ENCODE measurements around the gene LONP1.
A peak's percentile ranks its signal among the peaks of the same experiment; 100 is the strongest.
"Not testable (repeated sequence)": the region's sequence is repeated elsewhere in the genome, so short reads cannot be mapped to it uniquely, and the experiment has no call there.

The LONP1 gene

GRCh38 chr19:5692723-5693194 is 27.2 kb downstream of the LONP1 start:
- DNase-seq (ENCODE audit: low spot score), result no peak

- no peak for DNase-seq (ENCODE audit: low spot score)
These were observed 27.9 kb downstream of the LONP1 start for GRCh38 chr19:5691822-5692722.

DNA sequence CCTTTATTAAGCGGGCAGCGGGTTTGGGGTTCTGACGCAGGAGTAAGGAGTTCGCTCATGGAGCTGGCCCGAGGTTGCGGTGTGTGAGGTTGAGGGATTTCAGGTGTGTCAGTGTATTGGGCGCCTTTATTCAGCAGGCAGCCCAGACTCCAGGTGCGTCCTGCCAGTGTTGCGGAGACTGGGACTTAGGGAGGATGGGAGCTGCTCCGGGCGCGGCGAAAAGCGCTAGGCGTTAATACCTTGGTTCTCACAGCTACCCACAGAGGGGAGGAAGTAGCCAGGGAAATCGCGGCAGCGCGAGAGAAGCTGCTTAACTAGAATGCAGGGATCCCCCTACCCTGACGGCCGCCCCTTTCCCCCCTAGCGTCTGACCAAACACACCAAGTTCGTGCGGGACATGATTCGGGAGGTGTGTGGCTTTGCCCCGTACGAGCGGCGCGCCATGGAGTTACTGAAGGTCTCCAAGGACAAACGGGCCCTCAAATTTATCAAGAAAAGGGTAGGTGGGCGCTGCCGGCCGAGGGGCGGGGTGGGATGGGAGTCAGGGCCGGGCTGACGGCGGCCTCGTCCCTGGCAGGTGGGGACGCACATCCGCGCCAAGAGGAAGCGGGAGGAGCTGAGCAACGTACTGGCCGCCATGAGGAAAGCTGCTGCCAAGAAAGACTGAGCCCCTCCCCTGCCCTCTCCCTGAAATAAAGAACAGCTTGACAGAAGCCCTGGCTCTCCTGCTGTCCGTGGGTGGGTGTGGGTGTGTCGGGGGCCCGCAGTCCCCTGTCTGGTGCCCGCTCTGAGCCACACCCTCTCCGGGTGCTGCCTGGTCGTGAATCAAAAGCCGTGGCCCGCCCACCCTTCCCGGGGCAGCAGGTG is 28.8 kb downstream of the LONP1 start:
- DNase-seq (ENCODE audit: low spot score), result peak; percentile 52

DNA sequence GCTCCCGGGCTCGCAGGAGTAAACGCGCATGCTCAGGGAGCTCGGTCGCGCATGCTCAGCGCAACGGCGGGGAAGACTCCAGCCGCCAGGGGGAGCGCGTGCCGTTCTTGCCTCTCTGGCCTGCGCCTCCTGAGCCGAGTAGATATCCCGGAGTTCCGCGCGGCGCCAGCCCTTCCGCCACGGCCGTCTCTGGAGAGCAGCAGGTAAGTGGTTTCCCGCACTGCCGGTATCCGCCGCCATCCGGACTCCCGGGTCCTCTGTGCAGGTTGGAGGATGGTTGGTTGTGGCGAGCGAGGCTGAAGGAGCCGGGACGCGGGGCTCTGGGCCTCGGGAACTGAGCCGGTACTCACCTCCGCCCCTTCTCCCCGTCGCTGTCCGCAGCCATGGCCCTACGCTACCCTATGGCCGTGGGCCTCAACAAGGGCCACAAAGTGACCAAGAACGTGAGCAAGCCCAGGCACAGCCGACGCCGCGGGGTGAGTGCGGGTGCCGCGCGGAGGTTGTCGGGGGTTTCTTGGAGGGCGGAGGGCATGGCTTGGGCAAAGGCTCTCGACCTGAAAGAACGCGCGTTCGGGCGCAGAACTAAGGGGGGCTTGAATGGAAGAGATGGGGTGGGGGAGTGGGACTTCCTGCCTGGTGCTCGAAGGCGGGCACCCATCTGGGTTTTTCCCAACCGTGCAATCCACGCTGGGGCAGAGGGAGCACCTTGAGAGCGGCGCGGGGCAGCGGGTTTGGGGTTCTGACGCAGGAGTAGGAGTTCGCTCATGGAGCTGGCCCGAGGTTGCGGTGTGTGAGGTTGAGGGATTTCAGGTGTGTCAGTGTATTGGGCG is 29.6 kb downstream of the LONP1 start, which contains the start of gene RPL36:
Gene RPL36 (plus strand): TSS at position 171 of the 830 bp plus-strand sequence. CDS start 213 bp downstream, at position 384.
- peak; percentile 99 for DNase-seq (ENCODE audit: low spot score)

DNA sequence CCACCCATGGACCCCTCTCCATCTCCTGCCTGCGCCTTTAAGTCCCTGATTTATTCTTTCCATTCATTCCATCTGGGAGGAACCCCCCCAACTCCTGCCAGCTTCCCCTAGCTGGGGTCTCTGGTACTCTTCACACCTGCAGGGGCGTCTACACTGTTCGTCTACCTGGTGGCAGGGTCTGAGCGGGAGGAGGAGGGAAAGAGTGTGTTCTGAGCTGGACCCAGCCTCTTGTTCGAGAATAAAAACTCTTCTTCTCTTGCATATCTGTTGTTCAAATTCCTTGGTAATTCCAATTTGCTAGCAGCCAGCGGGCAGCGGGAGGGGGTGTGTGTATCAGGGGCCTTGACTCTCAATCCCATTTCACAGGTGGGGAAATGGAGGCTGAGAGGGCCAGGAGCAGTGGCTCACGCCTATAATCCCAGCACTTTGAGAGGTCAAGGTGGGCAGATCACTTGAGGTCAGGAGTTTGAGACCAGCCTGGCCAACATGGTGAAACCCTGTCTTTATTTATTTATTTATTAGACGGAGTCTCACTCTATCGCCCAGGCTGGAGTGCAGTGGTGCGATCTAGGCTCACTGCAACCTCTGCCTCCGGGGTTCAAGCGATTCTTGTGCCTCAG is 31.6 kb downstream of the LONP1 start:
- DNase-seq (ENCODE audit: low spot score), result not testable (repeated sequence)

GRCh38 chr19:5687360-5688198 is 32.4 kb downstream of the LONP1 start:
- no peak for DNase-seq (ENCODE audit: low spot score)

DNA sequence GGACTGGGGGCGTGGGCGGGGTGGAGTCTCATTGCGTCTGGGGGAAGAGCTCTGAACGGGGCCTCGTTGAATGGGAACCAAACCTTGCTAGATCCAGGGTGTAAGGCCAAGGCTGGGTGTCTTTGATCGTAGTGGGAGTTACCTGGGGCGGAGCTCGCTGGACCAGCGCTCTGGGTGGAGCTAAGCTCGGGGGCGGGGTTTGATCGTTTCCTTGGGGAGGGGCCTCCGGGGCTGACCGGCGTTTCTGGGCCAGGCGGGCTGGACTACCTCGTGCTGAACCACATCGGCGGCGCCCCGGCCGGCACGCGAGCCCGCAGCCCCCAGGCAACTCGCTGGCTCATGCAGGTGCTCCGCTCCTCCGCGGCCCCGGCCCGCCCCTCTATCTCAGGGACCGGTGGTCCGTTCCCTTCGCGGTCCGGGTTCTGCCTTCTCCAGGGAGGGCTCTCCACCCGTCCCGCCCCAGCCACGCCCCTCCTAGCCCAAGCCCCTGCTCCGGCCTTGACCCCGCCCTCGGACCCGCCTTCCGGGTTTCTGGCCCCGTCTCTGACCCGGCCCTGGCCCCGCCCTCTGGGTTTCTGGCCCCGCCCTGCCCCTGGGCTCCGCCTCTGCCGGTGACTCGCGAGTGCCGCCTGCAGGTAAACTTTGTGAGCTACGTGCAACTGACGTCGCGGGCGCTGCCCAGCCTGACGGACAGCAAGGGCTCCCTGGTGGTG is 33.1 kb downstream of the LONP1 start:
- DNase-seq (ENCODE audit: low spot score), result peak; percentile 99

- no peak for DNase-seq (ENCODE audit: low spot score)
These were observed 33.7 kb downstream of the LONP1 start for GRCh38 chr19:5686326-5686646.

DNA sequence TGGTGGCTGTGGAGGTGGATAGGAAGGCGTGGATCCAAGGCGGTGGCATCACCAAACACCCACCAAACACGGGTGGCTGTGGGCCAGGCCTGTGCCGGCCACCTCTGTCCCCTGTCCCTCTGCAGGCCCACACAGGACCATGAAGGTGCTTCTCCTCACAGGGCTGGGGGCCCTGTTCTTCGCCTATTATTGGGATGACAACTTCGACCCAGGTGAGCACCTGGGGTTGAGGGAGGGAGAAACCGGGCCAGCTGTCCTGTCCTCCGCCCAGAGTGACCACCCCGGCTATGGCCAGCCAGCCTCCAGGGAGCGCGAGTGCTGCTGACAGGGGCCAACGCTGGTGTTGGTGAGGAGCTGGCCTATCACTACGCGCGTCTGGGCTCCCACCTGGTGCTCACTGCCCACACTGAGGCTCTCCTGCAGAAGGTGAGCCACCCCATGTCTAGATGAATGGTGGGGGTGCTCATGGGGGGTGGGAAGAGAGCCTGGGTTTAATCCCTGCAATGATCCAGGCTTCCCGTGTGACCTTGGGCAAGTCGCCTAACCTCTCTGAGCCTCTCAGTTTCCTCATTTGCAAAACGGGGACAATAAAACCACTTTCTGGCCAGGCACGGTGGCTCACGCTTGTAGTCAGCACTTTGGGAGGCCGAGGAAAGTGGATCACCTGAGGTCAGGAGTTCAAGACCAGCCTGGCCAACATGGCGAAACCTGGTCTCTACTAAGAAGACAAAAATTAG is 35.1 kb downstream of the LONP1 start:
- DNase-seq (ENCODE audit: low spot score), result no peak

DNA sequence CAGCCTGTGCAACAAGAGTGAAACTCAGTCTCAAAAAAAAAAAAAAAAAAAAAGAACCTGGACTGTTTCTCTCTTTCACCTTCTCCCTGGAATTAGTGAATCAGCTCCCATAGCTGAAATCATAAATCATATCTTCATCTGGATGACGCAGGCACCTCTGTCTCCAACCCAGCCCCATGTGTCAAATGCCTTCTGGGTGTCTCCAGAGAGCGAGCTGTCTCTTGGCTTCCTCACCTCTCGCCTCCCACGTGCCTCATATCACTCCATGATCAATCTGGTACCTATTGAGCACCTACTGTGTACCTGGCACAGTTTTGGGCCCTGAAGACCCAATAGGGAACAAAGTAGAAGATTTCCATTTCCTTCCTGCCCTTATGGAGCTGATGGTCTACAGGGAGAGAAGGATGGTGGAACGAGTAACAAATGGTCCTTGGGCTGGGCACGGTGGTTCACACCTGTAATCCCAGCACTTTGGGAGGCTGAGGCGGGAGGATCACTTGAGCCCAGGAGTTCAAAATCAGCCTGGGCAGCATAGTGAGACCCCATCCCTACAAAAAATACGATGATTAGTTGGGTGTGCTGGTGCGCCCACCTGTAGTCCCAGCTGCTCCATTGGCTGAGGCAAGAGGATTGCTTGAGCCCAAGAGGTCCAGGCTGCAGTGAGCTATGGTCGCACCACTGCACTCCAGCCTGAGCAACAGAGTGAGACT is 36.6 kb downstream of the LONP1 start:
- no peak for DNase-seq (ENCODE audit: low spot score)

GRCh38 chr19:5682107-5682482 is 37.9 kb downstream of the LONP1 start:
- DNase-seq (ENCODE audit: low spot score), result no peak

DNA sequence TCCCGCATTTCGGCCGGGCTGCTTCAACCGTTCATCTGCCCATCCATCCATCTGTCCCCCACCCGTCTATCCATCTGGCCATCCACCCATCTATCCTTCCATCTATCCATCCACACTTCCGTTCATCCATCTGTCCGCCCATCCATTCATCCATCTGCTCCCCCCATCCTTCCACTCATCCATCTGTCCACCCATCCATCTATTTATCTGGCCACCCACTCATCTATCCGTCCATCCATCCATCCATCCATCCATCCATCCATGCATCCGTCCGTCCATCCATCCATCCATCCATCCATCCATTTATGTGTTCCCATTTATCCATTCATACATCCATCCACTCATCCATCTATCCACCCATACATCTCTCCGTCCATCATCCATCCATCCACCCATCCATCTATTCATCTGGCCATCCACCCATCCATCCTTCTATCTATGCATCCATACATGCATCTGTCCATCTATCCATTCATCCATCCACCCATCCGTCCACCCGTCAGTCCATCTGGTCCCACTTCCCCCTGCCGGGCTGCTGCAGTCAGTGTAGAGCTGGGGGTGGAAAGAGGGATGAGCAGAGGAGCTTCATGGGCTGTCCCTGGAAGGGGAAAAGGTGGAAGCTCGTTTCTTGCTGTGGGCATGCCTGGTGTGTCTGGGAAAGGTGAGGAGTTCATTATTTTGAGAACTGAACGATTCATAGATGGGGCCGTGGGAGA is 38.4 kb downstream of the LONP1 start:
- no peak for DNase-seq (ENCODE audit: low spot score)

- peak; percentile 97 for DNase-seq (ENCODE audit: low spot score)
These were observed 39.2 kb downstream of the LONP1 start, which contains the start of the genes HSD11B1L and MICOS13 for GRCh38 chr19:5680437-5681368. HSD11B1L (plus strand) TSS chr19:5681027; CDS start chr19:5684833, 3,806 bp downstream. MICOS13 (minus strand) TSS chr19:5680516; CDS start chr19:5680486, 30 bp downstream.

- DNase-seq (ENCODE audit: low spot score), result peak; percentile 55
These were observed 39.9 kb downstream of the LONP1 start for GRCh38 chr19:5680084-5680436.

- no peak for DNase-seq (ENCODE audit: low spot score)
These were observed 40.5 kb downstream of the LONP1 start for GRCh38 chr19:5679289-5680083.
